ENCODE results near the gene VPS51. TPM values are rescaled to one million over a fixed set of nuclear protein-coding genes. Genes with fewer than 3 reads are reported as not detected.

VPS51 gene
- total and polyA plus RNA-seq, 2 experiments from 2014 or later = 45.3 to 450 TPM

DNA sequence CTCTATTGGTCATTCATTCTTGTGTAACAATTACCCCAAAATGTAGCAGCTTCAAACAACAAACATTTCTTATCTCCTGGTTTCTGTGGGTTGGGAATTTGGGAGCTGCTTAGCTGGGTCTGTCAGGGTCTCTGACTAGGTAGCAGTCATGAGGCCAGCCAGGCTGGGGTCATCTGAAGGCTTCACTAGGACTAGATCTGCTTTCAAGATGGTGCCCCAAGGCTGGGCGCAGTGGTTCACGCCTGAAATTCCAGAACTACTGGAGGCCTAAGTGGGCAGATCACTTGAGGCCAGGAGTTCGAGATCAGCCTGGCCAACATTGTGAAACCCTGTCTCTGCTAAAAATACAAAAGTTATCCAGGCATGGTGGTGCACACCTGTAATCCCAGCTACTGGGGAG is 60.9 kb downstream of the VPS51 start:
- H3K27ac Mint-ChIP-seq = no peak overlapping the region
- Histone ChIP-seq H3F3A (replicated peaks; ENCODE audit: low read depth) (no peaks in the 10 kb centered on the region), H3K9me2 (ENCODE audit: insufficient read depth) (no peaks in the 10 kb centered on the region), H3K4me2 (no peak overlapping the region), H3K27ac (ENCODE audit: low read depth) (no peak overlapping the region), H2AFZ (no peak overlapping the region), H3K36me3 (ENCODE audit: insufficient read depth) (no peaks in the 10 kb centered on the region), H3K79me2 (replicated peaks; ENCODE audit: insufficient read depth) (no peaks in the 10 kb centered on the region), H3K27me3 (ENCODE audit: insufficient read depth) (no peaks in the 10 kb centered on the region), H3K4me1 (ENCODE audit: insufficient read depth) (no peaks in the 10 kb centered on the region), H3K4me3 (no peak overlapping the region), H4K20me1 (replicated peaks; ENCODE audit: insufficient read depth) (no peaks in the 10 kb centered on the region)
- H3K4me3 Mint-ChIP-seq = no peak overlapping the region
- ATAC-seq (no peak), DNase-seq (ENCODE audit: low spot score) (no peak)
- no peaks in the 10 kb centered on the region for H3K4me1 Mint-ChIP-seq
- no peaks in the 10 kb centered on the region for H3K9me3 Mint-ChIP-seq
- peaks cover 1% of the 10 kb centered on the region for H3K27me3 Mint-ChIP-seq (ENCODE audit: insufficient read depth, low read depth, poor library complexity)
- TF ChIP-seq ZNF114 (CRISPR knock-in tag; IDR thresholded peaks at IDR 0.05) (no peak), EZH2phosphoT487 (IDR thresholded peaks at IDR 0.05; ENCODE audit: unreplicated experiment) (no peak), JUNB (IDR thresholded peaks at IDR 0.05; ENCODE audit: unreplicated experiment) (no peak), EZH2 (IDR thresholded peaks at IDR 0.05; ENCODE audit: low read depth, unreplicated experiment) (no peak), CREB1 (CRISPR knock-in tag; IDR thresholded peaks at IDR 0.05; ENCODE audit: low read depth) (no peak), NANOG (IDR thresholded peaks at IDR 0.05; ENCODE audit: borderline replicate concordance) (no peak), ZNF331 (CRISPR knock-in tag; IDR thresholded peaks at IDR 0.05; ENCODE audit: low read depth) (no peak), POLR2AphosphoS5 (IDR thresholded peaks at IDR 0.05; ENCODE audit: low read depth) (no peak), STAT1 (IDR thresholded peaks at IDR 0.05; ENCODE audit: unreplicated experiment) (no peak)
- TF ChIP-seq, protein P1, sequence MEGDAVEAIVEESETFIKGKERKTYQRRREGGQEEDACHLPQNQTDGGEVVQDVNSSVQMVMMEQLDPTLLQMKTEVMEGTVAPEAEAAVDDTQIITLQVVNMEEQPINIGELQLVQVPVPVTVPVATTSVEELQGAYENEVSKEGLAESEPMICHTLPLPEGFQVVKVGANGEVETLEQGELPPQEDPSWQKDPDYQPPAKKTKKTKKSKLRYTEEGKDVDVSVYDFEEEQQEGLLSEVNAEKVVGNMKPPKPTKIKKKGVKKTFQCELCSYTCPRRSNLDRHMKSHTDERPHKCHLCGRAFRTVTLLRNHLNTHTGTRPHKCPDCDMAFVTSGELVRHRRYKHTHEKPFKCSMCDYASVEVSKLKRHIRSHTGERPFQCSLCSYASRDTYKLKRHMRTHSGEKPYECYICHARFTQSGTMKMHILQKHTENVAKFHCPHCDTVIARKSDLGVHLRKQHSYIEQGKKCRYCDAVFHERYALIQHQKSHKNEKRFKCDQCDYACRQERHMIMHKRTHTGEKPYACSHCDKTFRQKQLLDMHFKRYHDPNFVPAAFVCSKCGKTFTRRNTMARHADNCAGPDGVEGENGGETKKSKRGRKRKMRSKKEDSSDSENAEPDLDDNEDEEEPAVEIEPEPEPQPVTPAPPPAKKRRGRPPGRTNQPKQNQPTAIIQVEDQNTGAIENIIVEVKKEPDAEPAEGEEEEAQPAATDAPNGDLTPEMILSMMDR (conservative IDR thresholded peaks at IDR 0.05; ENCODE audit: low read depth in 2 of 2) = no peak
- TF ChIP-seq, protein P2, sequence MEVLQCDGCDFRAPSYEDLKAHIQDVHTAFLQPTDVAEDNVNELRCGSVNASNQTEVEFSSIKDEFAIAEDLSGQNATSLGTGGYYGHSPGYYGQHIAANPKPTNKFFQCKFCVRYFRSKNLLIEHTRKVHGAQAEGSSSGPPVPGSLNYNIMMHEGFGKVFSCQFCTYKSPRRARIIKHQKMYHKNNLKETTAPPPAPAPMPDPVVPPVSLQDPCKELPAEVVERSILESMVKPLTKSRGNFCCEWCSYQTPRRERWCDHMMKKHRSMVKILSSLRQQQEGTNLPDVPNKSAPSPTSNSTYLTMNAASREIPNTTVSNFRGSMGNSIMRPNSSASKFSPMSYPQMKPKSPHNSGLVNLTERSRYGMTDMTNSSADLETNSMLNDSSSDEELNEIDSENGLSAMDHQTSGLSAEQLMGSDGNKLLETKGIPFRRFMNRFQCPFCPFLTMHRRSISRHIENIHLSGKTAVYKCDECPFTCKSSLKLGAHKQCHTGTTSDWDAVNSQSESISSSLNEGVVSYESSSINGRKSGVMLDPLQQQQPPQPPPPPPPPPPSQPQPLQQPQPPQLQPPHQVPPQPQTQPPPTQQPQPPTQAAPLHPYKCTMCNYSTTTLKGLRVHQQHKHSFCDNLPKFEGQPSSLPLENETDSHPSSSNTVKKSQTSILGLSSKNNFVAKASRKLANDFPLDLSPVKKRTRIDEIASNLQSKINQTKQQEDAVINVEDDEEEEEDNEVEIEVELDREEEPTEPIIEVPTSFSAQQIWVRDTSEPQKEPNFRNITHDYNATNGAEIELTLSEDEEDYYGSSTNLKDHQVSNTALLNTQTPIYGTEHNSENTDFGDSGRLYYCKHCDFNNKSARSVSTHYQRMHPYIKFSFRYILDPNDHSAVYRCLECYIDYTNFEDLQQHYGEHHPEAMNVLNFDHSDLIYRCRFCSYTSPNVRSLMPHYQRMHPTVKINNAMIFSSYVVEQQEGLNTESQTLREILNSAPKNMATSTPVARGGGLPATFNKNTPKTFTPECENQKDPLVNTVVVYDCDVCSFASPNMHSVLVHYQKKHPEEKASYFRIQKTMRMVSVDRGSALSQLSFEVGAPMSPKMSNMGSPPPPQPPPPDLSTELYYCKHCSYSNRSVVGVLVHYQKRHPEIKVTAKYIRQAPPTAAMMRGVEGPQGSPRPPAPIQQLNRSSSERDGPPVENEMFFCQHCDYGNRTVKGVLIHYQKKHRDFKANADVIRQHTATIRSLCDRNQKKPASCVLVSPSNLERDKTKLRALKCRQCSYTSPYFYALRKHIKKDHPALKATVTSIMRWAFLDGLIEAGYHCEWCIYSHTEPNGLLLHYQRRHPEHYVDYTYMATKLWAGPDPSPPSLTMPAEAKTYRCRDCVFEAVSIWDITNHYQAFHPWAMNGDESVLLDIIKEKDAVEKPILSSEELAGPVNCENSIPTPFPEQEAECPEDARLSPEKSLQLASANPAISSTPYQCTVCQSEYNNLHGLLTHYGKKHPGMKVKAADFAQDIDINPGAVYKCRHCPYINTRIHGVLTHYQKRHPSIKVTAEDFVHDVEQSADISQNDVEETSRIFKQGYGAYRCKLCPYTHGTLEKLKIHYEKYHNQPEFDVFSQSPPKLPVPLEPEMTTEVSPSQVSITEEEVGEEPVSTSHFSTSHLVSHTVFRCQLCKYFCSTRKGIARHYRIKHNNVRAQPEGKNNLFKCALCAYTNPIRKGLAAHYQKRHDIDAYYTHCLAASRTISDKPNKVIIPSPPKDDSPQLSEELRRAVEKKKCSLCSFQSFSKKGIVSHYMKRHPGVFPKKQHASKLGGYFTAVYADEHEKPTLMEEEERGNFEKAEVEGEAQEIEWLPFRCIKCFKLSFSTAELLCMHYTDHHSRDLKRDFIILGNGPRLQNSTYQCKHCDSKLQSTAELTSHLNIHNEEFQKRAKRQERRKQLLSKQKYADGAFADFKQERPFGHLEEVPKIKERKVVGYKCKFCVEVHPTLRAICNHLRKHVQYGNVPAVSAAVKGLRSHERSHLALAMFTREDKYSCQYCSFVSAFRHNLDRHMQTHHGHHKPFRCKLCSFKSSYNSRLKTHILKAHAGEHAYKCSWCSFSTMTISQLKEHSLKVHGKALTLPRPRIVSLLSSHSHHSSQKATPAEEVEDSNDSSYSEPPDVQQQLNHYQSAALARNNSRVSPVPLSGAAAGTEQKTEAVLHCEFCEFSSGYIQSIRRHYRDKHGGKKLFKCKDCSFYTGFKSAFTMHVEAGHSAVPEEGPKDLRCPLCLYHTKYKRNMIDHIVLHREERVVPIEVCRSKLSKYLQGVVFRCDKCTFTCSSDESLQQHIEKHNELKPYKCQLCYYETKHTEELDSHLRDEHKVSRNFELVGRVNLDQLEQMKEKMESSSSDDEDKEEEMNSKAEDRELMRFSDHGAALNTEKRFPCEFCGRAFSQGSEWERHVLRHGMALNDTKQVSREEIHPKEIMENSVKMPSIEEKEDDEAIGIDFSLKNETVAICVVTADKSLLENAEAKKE (CRISPR knock-in tag; IDR thresholded peaks at IDR 0.05) = no peak
- TF ChIP-seq, protein P3, sequence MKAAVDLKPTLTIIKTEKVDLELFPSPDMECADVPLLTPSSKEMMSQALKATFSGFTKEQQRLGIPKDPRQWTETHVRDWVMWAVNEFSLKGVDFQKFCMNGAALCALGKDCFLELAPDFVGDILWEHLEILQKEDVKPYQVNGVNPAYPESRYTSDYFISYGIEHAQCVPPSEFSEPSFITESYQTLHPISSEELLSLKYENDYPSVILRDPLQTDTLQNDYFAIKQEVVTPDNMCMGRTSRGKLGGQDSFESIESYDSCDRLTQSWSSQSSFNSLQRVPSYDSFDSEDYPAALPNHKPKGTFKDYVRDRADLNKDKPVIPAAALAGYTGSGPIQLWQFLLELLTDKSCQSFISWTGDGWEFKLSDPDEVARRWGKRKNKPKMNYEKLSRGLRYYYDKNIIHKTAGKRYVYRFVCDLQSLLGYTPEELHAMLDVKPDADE (IDR thresholded peaks at IDR 0.05) = no peak
- TF ChIP-seq, protein P4, sequence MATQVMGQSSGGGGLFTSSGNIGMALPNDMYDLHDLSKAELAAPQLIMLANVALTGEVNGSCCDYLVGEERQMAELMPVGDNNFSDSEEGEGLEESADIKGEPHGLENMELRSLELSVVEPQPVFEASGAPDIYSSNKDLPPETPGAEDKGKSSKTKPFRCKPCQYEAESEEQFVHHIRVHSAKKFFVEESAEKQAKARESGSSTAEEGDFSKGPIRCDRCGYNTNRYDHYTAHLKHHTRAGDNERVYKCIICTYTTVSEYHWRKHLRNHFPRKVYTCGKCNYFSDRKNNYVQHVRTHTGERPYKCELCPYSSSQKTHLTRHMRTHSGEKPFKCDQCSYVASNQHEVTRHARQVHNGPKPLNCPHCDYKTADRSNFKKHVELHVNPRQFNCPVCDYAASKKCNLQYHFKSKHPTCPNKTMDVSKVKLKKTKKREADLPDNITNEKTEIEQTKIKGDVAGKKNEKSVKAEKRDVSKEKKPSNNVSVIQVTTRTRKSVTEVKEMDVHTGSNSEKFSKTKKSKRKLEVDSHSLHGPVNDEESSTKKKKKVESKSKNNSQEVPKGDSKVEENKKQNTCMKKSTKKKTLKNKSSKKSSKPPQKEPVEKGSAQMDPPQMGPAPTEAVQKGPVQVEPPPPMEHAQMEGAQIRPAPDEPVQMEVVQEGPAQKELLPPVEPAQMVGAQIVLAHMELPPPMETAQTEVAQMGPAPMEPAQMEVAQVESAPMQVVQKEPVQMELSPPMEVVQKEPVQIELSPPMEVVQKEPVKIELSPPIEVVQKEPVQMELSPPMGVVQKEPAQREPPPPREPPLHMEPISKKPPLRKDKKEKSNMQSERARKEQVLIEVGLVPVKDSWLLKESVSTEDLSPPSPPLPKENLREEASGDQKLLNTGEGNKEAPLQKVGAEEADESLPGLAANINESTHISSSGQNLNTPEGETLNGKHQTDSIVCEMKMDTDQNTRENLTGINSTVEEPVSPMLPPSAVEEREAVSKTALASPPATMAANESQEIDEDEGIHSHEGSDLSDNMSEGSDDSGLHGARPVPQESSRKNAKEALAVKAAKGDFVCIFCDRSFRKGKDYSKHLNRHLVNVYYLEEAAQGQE (IDR thresholded peaks at IDR 0.05; ENCODE audit: unreplicated experiment) = no peak
- H3K36me3 Mint-ChIP-seq (ENCODE audit: low read depth) = no peaks in the 10 kb centered on the region
